Thyroid gland (tissue), 4 donors: Measurements from ENCODE around the gene HINT3. TPM values are rescaled to one million over a fixed set of nuclear protein-coding genes. Genes with fewer than 3 reads are reported as not detected.

Source experiments
- DNase-seq, 2 donors: peaks; one replicate each; pipeline ENCODE4 v3.0.0-alpha.2; 2019
- H3K27ac ChIP-seq, 3 donors: fragments of 200-600 bp; sonication (generic); 1 replicate in 2 of 3; 2 replicates in 1 of 3; pipeline ENCODE4 v1.5.1; 2016 to 2019; ENCODE audit warnings: mild to moderate bottlenecking in 1 of 3, moderate library complexity in 1 of 3
- H3K27me3 ChIP-seq: fragments of 200-600 bp; sonication (generic); one replicate; pipeline ENCODE4 v1.5.1; 2019
- H3K36me3 ChIP-seq, 2 donors: fragments of 200-600 bp; sonication (generic); one replicate each; pipeline ENCODE4 v1.5.1; 2016 to 2019
- H3K4me1 ChIP-seq, 2 donors: fragments of 200-600 bp; sonication (generic); one replicate each; pipeline ENCODE4 v1.5.1; 2017 to 2019
- H3K4me3 ChIP-seq, 3 donors: fragments of 200-600 bp; sonication (generic); replicated peaks in 1 of 3; 1 replicate in 2 of 3; 2 replicates in 1 of 3; pipeline ENCODE4 v1.5.1; 2016; ENCODE audit warnings: mild to moderate bottlenecking in 1 of 3
- H3K9me3 ChIP-seq: fragments of 200-600 bp; sonication (generic); one replicate; pipeline ENCODE4 v1.5.1; 2017
- CTCF ChIP-seq, 6 experiments: fragments of 200-600 bp in 3 of 6; fragments of 450-650 bp in 3 of 6; sonication (generic) in 3 of 6; IDR thresholded peaks; one replicate each; pipeline ENCODE4 v1.5.1; 2016 to 2019; ENCODE audit warnings: antibody characterized with exemption in 6 of 6, mild to moderate bottlenecking in 2 of 6, inconsistent platforms in 1 of 6, moderate library complexity in 1 of 6
- POLR2A ChIP-seq, 2 donors: fragments of 450-650 bp; IDR thresholded peaks; one replicate each; pipeline ENCODE4 v1.6.1; 2017; ENCODE audit warnings: antibody characterized with exemption in 2 of 2, mild to moderate bottlenecking in 2 of 2, moderate library complexity in 1 of 2
- WGBS, 2 donors: methylation state at CpG; one replicate each; pipeline ENCODE4 v1.1.5; 2017; 5-methylcytosine and 5-hydroxymethylcytosine counted together
- intact Hi-C: fragments of 100-400 bp; cut with DNase I; formaldehyde crosslinking; loops from one replicate; pipeline ENCODE4 v1.15.1; 2023
- total RNA-seq, 4 donors: library from RNA; depleted of rRNA; stranded (reverse); fragments of >200 nt; gene quantifications; one replicate each; pipeline ENCODE4 v1.2.3, GENCODE V29; 2016

Gene HINT3
- total RNA-seq, 4 donors from 2014 or later = 21.5 to 32.5 (median 26.3) TPM

- H3K27ac ChIP-seq = no peak overlapping the region
- no peaks in the 10 kb centered on the region for H3K36me3 ChIP-seq
- 69 to 81% methylated on average over 5 of the region's 5 CpGs for WGBS, 2 donors
- H3K4me1 ChIP-seq = peaks cover 0 to 13% of the 10 kb centered on the region in 2 donors
- TF ChIP-seq CTCF (IDR thresholded peaks at IDR 0.05) (no peak), POLR2A (IDR thresholded peaks at IDR 0.05) (no peak)
- intact Hi-C loops = loop anchor here (5.0 to 10.0 kb wide), 3 partner anchors 33 to 170 kb away; no protein-coding TSS in a partner anchor
- DNase-seq = no peak
- no peak overlapping the region for H3K4me3 ChIP-seq
- no peaks in the 10 kb centered on the region for H3K27me3 ChIP-seq
- H3K9me3 ChIP-seq = no peaks in the 10 kb centered on the region
Observed at GRCh38 chr6:125954735-125955339, 1.7 kb upstream of the HINT3 start.

GRCh38 chr6:125955973-125956372 is 597 bp upstream of the HINT3 start:
- Histone ChIP-seq H3K27me3 (no peaks in the 10 kb centered on the region), H3K4me1 (peaks cover 0 to 13% of the 10 kb centered on the region in 2 donors), H3K9me3 (no peaks in the 10 kb centered on the region), H3K4me3 (peak overlapping the region in 1 of 3 donors; percentile 90), H3K27ac (peak overlapping the region; percentile 93 to 97 (median 97)), H3K36me3 (no peaks in the 10 kb centered on the region)
- intact Hi-C loops = loop anchor here (5.0 to 10.0 kb wide), 3 partner anchors 34 to 171 kb away; no protein-coding TSS in a partner anchor
- no peak for DNase-seq
- TF ChIP-seq CTCF (IDR thresholded peaks at IDR 0.05) (no peak), POLR2A (IDR thresholded peaks at IDR 0.05) (no peak)
- 36 to 42% methylated on average over 5 of the region's 5 CpGs for WGBS, 2 donors

GRCh38 chr6:125957391-125957693 is 772 bp downstream of the HINT3 start:
- Histone ChIP-seq H3K27me3 (no peaks in the 10 kb centered on the region), H3K4me1 (peaks cover 0 to 13% of the 10 kb centered on the region in 2 donors), H3K9me3 (no peaks in the 10 kb centered on the region), H3K27ac (peak overlapping the region; percentile 93 to 97 (median 97)), H3K4me3 (peak overlapping the region; percentile 66 to 90 (median 89)), H3K36me3 (no peaks in the 10 kb centered on the region)
- no peak for DNase-seq
- no peak for TF ChIP-seq POLR2A (IDR thresholded peaks at IDR 0.05)
- no peak for TF ChIP-seq CTCF (IDR thresholded peaks at IDR 0.05)
- WGBS, 2 donors = 5 to 9% methylated on average over 3 of the region's 3 CpGs
- intact Hi-C loops = loop anchor here (5.0 to 10.0 kb wide), 3 partner anchors 35 to 173 kb away; no protein-coding TSS in a partner anchor

- intact Hi-C loops = loop anchor here (5.0 to 10.0 kb wide), 3 partner anchors 36 to 173 kb away; no protein-coding TSS in a partner anchor
- Histone ChIP-seq H3K27ac (peak overlapping the region in 2 of 3 donors; percentile 97), H3K9me3 (no peaks in the 10 kb centered on the region), H3K36me3 (no peaks in the 10 kb centered on the region), H3K4me3 (no peak overlapping the region), H3K4me1 (peaks cover 0 to 13% of the 10 kb centered on the region in 2 donors), H3K27me3 (no peaks in the 10 kb centered on the region)
- 49% methylated on average over 4 of the region's 4 CpGs for WGBS, 2 donors
- no peak for DNase-seq
- no peak for TF ChIP-seq CTCF (IDR thresholded peaks at IDR 0.05)
- no peak for TF ChIP-seq POLR2A (IDR thresholded peaks at IDR 0.05)
Observed at GRCh38 chr6:125957845-125958244, 1.3 kb downstream of the HINT3 start.

- 95% methylated on average over 4 of the region's 4 CpGs for WGBS, 2 donors
- no peaks in the 10 kb centered on the region for H3K36me3 ChIP-seq
- TF ChIP-seq CTCF (IDR thresholded peaks at IDR 0.05) (no peak), POLR2A (IDR thresholded peaks at IDR 0.05) (no peak)
- H3K4me3 ChIP-seq = no peak overlapping the region
- H3K27ac ChIP-seq = no peak overlapping the region
- no peaks in the 10 kb centered on the region for H3K27me3 ChIP-seq
- no peak for DNase-seq
- intact Hi-C loops = loop anchor here (5.0 to 10.0 kb wide), 3 partner anchors 37 to 174 kb away; no protein-coding TSS in a partner anchor
- peaks cover 0 to 13% of the 10 kb centered on the region in 2 donors for H3K4me1 ChIP-seq
- no peaks in the 10 kb centered on the region for H3K9me3 ChIP-seq
Observed at GRCh38 chr6:125959041-125959440, 2.5 kb downstream of the HINT3 start.
